Dermis microvascular lymphatic vessel endothelial cell (primary cell): Measurements from ENCODE around the gene C19orf47. TPM values are rescaled to one million over a fixed set of nuclear protein-coding genes. Genes with fewer than 3 reads are reported as not detected.

Experiments used
- total RNA-seq: library from RNA; depleted of rRNA; stranded (reverse); fragments of >200 nt; gene quantifications from 2 replicates; pipeline ENCODE4 v1.2.1, GENCODE V29; 2014

Gene C19orf47
- total RNA-seq, 1 donor from 2014 or later, result 4.4 TPM

Other genes starting within 250 kb of the C19orf47 start
- 3.0 and 5.4 TPM in 2 replicates for gene MAP3K10, start 157.0 kb downstream of the C19orf47 start, total RNA-seq
- gene TTC9B, start 130.0 kb downstream of the C19orf47 start, total RNA-seq, result not detected in 2 replicates
- gene CCNP, start 121.7 kb downstream of the C19orf47 start, total RNA-seq, result 0.13 TPM in 1 of 2 replicates, not detected in the other
- gene AKT2, start 63.1 kb downstream of the C19orf47 start, total RNA-seq, result 23.1 and 28.1 TPM in 2 replicates
- 88.6 and 150 TPM in 2 replicates for gene PLD3, start 298 bp upstream of the C19orf47 start, total RNA-seq
- under 0.01 TPM in 2 replicates for gene HIPK4, start 41.8 kb upstream of the C19orf47 start, total RNA-seq
- 0.90 and 1.5 TPM in 2 replicates for gene PRX, start 65.0 kb upstream of the C19orf47 start, total RNA-seq
- gene SERTAD1, start 77.6 kb upstream of the C19orf47 start, total RNA-seq, result 17.3 and 25.8 TPM in 2 replicates
- gene SERTAD3, start 95.9 kb upstream of the C19orf47 start, total RNA-seq, result 18.0 and 24.1 TPM in 2 replicates
- gene BLVRB, start 117.3 kb upstream of the C19orf47 start, total RNA-seq, result 39.8 and 61.3 TPM in 2 replicates
- under 0.01 TPM in 1 of 2 replicates, not detected in the other for gene SPTBN4, start 118.6 kb upstream of the C19orf47 start, total RNA-seq
- gene SHKBP1, start 228.5 kb upstream of the C19orf47 start, total RNA-seq, result 19.5 and 40.0 TPM in 2 replicates